Tibial artery (tissue), 4 donors: Measurements from ENCODE around the gene OCSTAMP.

Experiments used
- DNase-seq, 2 donors: peaks; one replicate each; pipeline ENCODE4 v3.0.0-alpha.2; 2019
- H3K27ac ChIP-seq, 2 donors: fragments of 200-600 bp; sonication (generic) in 1 of 2; 1 replicate in 1 of 2; 2 replicates in 1 of 2; pipeline ENCODE4 v1.5.1; 2018 to 2019; ENCODE audit warnings: mild to moderate bottlenecking in 1 of 2
- H3K27me3 ChIP-seq, 2 donors: fragments of 200-600 bp; sonication (generic) in 1 of 2; one replicate each; pipeline versions ENCODE4 v1.5.1 to v1.6.0; 2016 to 2019
- H3K36me3 ChIP-seq, 3 donors: fragments of 200-600 bp; sonication (generic) in 2 of 3; one replicate each; pipeline ENCODE4 v1.5.1; 2016 to 2019; ENCODE audit warnings: mild to moderate bottlenecking in 2 of 3
- H3K4me1 ChIP-seq, 4 donors: fragments of 200-600 bp; sonication (generic) in 2 of 4; 1 replicate in 3 of 4; 2 replicates in 1 of 4; pipeline ENCODE4 v1.5.1; 2016 to 2019
- H3K4me3 ChIP-seq, 2 donors: fragments of 200-600 bp; sonication (generic) in 1 of 2; 1 replicate in 1 of 2; 2 replicates in 1 of 2; pipeline ENCODE4 v1.5.1; 2018 to 2019; ENCODE audit warnings: mild to moderate bottlenecking in 2 of 2
- H3K9me3 ChIP-seq, 3 donors: fragments of 200-600 bp; sonication (generic) in 1 of 3; one replicate each; pipeline ENCODE4 v1.5.1; 2016 to 2019
- intact Hi-C: fragments of 100-400 bp; cut with DNase I; formaldehyde crosslinking; loops from one replicate; pipeline ENCODE4 v1.15.0; 2023; ENCODE audit warnings: low total_unique reads
- TF ChIP-seq, protein P1 (sequence below), 2 experiments: fragments of 200-600 bp in 1 of 2; fragments of 450-650 bp in 1 of 2; IDR thresholded peaks; one replicate each; pipeline ENCODE4 v1.5.1; 2017 to 2019; ENCODE audit warnings: antibody characterized with exemption in 2 of 2, mild to moderate bottlenecking in 1 of 2, moderate library complexity in 1 of 2

OCSTAMP gene

DNA sequence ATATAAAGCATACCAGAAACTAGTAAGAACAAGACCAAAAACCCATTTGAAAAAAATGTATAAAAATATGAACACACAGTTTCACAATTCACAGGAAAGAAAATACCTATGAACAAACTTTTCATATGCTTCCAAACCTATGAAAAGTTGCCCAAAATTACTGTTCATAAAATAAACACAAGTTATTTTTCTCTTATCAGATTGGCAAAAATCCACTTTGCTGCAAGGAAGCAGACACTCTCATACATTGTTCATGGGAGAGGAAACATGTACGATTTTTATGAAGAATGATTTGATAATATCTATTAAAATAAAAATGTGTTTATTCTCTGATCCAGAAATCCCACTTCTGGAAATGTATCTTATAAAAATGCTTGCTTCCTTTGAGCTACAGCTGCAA is 40.0 kb upstream of the OCSTAMP start:
- intact Hi-C loops: no loop called here
- Histone ChIP-seq H3K27me3 (no peaks in the 10 kb centered on the region), H3K36me3 (no peaks in the 10 kb centered on the region), H3K4me3 (no peak overlapping the region), H3K9me3 (no peaks in the 10 kb centered on the region), H3K4me1 (no peaks in the 10 kb centered on the region), H3K27ac (no peak overlapping the region)
- DNase-seq: no peak
- TF ChIP-seq, protein P1, sequence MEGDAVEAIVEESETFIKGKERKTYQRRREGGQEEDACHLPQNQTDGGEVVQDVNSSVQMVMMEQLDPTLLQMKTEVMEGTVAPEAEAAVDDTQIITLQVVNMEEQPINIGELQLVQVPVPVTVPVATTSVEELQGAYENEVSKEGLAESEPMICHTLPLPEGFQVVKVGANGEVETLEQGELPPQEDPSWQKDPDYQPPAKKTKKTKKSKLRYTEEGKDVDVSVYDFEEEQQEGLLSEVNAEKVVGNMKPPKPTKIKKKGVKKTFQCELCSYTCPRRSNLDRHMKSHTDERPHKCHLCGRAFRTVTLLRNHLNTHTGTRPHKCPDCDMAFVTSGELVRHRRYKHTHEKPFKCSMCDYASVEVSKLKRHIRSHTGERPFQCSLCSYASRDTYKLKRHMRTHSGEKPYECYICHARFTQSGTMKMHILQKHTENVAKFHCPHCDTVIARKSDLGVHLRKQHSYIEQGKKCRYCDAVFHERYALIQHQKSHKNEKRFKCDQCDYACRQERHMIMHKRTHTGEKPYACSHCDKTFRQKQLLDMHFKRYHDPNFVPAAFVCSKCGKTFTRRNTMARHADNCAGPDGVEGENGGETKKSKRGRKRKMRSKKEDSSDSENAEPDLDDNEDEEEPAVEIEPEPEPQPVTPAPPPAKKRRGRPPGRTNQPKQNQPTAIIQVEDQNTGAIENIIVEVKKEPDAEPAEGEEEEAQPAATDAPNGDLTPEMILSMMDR (IDR thresholded peaks at IDR 0.05): no peak

DNA sequence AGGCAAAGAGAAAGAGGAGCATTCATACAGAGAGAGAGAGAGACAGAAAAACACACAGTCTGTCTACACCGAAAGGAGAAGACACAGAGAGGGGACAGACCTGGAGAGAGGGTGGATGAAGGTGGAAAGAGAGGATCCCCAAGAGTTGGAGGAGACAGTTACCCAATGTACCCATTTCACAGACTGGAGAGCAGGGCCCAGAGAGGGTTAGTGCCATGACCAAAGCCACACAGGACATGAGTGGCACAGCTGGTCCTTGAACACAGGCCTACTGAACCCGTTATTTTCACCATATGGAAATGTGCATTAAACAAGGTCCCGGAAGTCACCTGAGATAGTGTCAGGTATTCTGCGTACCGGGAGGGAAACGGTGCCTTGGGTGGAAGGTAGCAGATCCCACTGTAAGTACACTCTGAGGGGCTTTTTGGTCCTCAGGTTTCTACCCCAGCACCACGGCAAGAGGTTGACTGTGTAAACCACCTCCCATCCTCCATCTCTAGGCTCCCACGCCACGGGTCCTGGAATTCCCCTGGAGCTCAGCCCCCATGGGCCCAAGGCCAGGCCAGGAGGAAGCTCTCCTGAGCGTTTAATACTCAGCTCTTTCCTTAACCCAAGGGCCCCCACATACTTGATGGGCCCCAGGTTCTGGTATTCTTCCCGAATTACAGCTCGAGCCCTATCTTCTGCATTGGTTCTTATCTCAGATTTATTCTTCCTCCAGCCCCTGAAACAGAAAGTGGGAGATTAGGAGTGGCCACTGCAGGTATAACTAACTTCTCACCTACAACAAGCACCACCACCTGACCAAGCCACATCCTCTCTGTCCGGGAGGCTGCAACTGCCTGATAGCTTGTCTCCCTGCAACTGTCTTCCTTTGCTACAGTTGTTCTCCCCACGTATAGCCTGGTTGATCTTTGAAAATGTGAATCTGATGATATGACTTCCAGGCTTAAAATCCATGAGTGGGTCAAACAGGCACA is 38.4 kb upstream of the OCSTAMP start:
- no peaks in the 10 kb centered on the region for H3K4me1 ChIP-seq
- no peak overlapping the region for H3K4me3 ChIP-seq
- TF ChIP-seq, protein P1 (IDR thresholded peaks at IDR 0.05): no peak
- H3K27ac ChIP-seq: no peak overlapping the region
- H3K36me3 ChIP-seq: no peaks in the 10 kb centered on the region
- intact Hi-C loops: no loop called here
- H3K9me3 ChIP-seq: no peaks in the 10 kb centered on the region
- DNase-seq: no peak
- no peaks in the 10 kb centered on the region for H3K27me3 ChIP-seq

DNA sequence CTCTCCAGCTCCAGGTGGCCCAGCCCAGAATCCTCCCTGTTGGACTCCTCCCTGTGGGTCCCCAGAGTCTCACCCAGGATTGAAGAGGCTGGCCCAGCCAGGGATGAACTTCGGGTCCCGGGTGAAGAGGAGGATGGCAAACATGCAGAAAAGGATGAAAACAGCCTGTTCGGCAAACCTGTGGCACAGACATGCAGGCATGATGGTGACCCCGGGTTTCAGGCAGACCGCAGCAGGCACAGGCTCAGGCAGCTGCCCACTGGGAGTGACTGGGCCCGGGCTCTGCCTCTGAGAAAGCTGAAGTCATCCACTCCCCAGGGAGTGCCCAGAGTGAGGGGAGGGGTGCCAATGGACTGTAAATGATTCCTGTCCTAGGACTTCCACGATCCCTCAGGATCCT is 37.5 kb upstream of the OCSTAMP start:
- TF ChIP-seq, protein P1 (IDR thresholded peaks at IDR 0.05): no peak
- Histone ChIP-seq H3K9me3 (no peaks in the 10 kb centered on the region), H3K4me1 (no peaks in the 10 kb centered on the region), H3K4me3 (no peak overlapping the region), H3K27me3 (no peaks in the 10 kb centered on the region), H3K27ac (no peak overlapping the region), H3K36me3 (no peaks in the 10 kb centered on the region)
- intact Hi-C loops: no loop called here
- DNase-seq: no peak

DNA sequence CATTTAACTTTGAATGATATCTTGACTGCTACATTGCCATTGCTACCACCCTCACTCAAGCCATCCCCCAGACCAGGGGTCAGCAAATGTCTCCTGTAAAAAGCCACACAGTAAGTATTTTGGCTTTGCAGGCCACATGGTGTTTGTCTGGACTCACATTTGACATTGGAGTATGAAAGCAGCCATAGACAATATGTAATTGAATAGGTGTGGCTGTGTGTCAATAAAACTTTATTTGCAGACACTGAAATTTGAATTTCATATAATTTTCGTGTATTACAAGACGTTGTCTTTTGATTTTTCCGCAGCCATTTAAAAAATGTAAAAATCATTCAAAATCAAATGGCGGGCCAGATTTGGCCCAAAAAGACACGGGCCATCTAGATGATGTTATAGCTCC is 36.3 kb upstream of the OCSTAMP start:
- intact Hi-C loops: no loop called here
- no peak for DNase-seq
- Histone ChIP-seq H3K36me3 (no peaks in the 10 kb centered on the region), H3K4me3 (no peak overlapping the region), H3K4me1 (no peaks in the 10 kb centered on the region), H3K27ac (no peak overlapping the region), H3K27me3 (no peaks in the 10 kb centered on the region), H3K9me3 (no peaks in the 10 kb centered on the region)
- TF ChIP-seq, protein P1 (IDR thresholded peaks at IDR 0.05): no peak

DNA sequence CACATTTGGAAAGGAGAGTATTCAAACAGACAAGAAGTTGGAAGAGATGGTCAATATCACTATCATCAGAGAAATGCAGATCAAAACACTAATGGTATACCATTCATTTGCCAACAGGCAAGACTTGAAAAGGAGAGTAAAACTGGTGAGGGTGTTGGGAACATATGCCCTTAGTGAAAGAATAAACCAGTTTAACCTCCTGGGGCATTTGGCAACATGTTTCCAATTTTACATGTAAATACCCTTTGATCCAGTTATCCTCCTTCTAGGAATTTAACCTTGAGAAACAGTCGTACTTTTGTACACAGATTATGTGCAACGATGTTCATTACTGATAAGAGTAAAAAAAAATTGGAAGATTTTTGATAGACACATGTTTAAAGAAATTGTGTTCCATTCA is 34.1 kb upstream of the OCSTAMP start:
- H3K27ac ChIP-seq: no peak overlapping the region
- intact Hi-C loops: no loop called here

More for the DNA sequence above, 34.1 kb upstream of the OCSTAMP start:
- no peaks in the 10 kb centered on the region for H3K9me3 ChIP-seq
- H3K4me1 ChIP-seq: no peaks in the 10 kb centered on the region
- TF ChIP-seq, protein P1 (IDR thresholded peaks at IDR 0.05): no peak
- no peaks in the 10 kb centered on the region for H3K27me3 ChIP-seq
- DNase-seq: no peak
- no peaks in the 10 kb centered on the region for H3K36me3 ChIP-seq
- no peak overlapping the region for H3K4me3 ChIP-seq
